Activated naive CD4-positive, alpha-beta T cell treated with anti-CD3 and anti-CD28 coated beads, Interleukin-2, amount 50 U/mL, for 24 hours (primary cell): ENCODE results near the gene TRUB1.

Experiments
- H3K27ac Mint-ChIP-seq: one replicate; pipeline ENCODE4 v1.8.0; 2021; ENCODE audit warnings: mild to moderate bottlenecking, mixed read lengths
- H3K27me3 Mint-ChIP-seq: one replicate; pipeline ENCODE4 v1.8.0; 2021; ENCODE audit warnings: mixed read lengths
- H3K36me3 Mint-ChIP-seq: one replicate; pipeline ENCODE4 v1.8.0; 2021; ENCODE audit warnings: mixed read lengths
- H3K4me1 Mint-ChIP-seq: one replicate; pipeline ENCODE4 v1.8.0; 2021; ENCODE audit warnings: mixed read lengths
- H3K4me3 Mint-ChIP-seq: one replicate; pipeline ENCODE4 v1.8.0; 2021; ENCODE audit warnings: mild to moderate bottlenecking, mixed read lengths
- H3K9me3 Mint-ChIP-seq: one replicate; pipeline ENCODE4 v1.8.0; 2021; ENCODE audit warnings: mixed read lengths

TRUB1 gene

GRCh38 chr10:115026056-115026745, 88.2 kb downstream of the TRUB1 start:
- H3K4me3 Mint-ChIP-seq = no peak overlapping the region
- peaks cover 6% of the 10 kb centered on the region for H3K27me3 Mint-ChIP-seq
- no peak overlapping the region for H3K27ac Mint-ChIP-seq
- no peaks in the 10 kb centered on the region for H3K36me3 Mint-ChIP-seq
- H3K4me1 Mint-ChIP-seq = no peaks in the 10 kb centered on the region
- H3K9me3 Mint-ChIP-seq = no peaks in the 10 kb centered on the region

- H3K27ac Mint-ChIP-seq = no peak overlapping the region
- no peaks in the 10 kb centered on the region for H3K9me3 Mint-ChIP-seq
- no peaks in the 10 kb centered on the region for H3K4me1 Mint-ChIP-seq
- no peaks in the 10 kb centered on the region for H3K36me3 Mint-ChIP-seq
- peaks cover 6% of the 10 kb centered on the region for H3K27me3 Mint-ChIP-seq
- no peak overlapping the region for H3K4me3 Mint-ChIP-seq
Measured at GRCh38 chr10:115026746-115027140, 88.7 kb downstream of the TRUB1 start.
